ENCODE results near the gene DLGAP1.

DNA sequence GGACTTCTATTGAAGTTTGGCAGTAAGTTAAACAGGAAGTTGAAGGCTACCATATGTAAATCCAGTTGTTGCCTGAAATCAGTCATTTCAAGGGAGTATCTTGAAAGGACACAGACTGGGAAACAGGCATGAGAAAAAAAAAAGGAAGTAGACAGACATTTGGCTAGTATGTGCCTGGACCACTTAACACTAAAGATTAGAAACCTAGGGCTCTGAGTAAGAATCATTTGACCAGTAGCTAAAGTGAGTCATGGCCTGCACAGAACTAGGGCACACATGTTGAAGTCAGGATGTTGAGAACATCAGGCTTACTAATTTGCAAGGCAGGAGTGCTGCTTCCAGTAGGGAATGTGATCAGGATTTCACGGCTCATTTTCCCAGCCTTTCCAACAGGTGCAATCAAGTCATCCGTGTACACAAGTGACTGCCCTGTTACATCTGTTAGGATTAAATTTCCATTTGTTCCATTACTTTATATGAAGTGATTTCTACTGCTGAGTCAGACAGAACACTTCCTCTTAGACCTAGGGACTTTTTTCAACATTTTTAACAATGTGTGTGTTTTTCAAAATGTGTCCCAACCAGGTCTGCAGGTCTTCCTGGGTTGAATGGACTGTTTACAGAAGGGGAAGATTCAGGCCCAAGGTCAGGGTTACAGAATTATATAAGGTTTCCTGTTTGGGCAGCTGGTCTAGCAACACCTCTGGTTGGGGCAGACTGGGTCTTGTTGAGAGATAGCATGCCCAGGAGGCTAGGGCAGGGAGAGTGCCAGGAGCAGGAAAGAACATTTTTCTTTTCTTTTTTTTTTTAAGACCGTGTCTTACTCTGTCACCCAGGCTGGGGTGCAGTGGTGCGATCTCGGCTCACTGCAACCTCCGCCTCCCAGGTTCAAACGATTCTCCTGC lies 859.5 kb downstream of the DLGAP1 start:
- TF ChIP-seq, protein P1, sequence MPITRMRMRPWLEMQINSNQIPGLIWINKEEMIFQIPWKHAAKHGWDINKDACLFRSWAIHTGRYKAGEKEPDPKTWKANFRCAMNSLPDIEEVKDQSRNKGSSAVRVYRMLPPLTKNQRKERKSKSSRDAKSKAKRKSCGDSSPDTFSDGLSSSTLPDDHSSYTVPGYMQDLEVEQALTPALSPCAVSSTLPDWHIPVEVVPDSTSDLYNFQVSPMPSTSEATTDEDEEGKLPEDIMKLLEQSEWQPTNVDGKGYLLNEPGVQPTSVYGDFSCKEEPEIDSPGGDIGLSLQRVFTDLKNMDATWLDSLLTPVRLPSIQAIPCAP (CRISPR knock-in tag; IDR thresholded peaks at IDR 0.05; ENCODE audit: low read depth): no peak
- TF ChIP-seq ZSCAN20 (CRISPR knock-in tag; IDR thresholded peaks at IDR 0.05; ENCODE audit: borderline replicate concordance) (no peak), ZNF761 (CRISPR knock-in tag; conservative IDR thresholded peaks at IDR 0.05) (no peak), SNRNP70 (IDR thresholded peaks at IDR 0.05; ENCODE audit: low read depth, low read length) (no peak), POLR2A (IDR thresholded peaks at IDR 0.05; ENCODE audit: insufficient read depth in 1 of 2, low read depth in 2 of 2, low read length in 2 of 2) (peak; percentile 16 to 48; a peak in 3 of 4 replicates)
- TF ChIP-seq, protein P2, sequence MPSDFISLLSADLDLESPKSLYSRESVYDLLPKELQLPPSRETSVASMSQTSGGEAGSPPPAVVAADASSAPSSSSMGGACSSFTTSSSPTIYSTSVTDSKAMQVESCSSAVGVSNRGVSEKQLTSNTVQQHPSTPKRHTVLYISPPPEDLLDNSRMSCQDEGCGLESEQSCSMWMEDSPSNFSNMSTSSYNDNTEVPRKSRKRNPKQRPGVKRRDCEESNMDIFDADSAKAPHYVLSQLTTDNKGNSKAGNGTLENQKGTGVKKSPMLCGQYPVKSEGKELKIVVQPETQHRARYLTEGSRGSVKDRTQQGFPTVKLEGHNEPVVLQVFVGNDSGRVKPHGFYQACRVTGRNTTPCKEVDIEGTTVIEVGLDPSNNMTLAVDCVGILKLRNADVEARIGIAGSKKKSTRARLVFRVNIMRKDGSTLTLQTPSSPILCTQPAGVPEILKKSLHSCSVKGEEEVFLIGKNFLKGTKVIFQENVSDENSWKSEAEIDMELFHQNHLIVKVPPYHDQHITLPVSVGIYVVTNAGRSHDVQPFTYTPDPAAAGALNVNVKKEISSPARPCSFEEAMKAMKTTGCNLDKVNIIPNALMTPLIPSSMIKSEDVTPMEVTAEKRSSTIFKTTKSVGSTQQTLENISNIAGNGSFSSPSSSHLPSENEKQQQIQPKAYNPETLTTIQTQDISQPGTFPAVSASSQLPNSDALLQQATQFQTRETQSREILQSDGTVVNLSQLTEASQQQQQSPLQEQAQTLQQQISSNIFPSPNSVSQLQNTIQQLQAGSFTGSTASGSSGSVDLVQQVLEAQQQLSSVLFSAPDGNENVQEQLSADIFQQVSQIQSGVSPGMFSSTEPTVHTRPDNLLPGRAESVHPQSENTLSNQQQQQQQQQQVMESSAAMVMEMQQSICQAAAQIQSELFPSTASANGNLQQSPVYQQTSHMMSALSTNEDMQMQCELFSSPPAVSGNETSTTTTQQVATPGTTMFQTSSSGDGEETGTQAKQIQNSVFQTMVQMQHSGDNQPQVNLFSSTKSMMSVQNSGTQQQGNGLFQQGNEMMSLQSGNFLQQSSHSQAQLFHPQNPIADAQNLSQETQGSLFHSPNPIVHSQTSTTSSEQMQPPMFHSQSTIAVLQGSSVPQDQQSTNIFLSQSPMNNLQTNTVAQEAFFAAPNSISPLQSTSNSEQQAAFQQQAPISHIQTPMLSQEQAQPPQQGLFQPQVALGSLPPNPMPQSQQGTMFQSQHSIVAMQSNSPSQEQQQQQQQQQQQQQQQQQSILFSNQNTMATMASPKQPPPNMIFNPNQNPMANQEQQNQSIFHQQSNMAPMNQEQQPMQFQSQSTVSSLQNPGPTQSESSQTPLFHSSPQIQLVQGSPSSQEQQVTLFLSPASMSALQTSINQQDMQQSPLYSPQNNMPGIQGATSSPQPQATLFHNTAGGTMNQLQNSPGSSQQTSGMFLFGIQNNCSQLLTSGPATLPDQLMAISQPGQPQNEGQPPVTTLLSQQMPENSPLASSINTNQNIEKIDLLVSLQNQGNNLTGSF (CRISPR knock-in tag; IDR thresholded peaks at IDR 0.05): no peak
- TF ChIP-seq, protein P3, sequence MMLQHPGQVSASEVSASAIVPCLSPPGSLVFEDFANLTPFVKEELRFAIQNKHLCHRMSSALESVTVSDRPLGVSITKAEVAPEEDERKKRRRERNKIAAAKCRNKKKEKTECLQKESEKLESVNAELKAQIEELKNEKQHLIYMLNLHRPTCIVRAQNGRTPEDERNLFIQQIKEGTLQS (CRISPR knock-in tag; IDR thresholded peaks at IDR 0.05): no peak
- TF ChIP-seq, protein P4, sequence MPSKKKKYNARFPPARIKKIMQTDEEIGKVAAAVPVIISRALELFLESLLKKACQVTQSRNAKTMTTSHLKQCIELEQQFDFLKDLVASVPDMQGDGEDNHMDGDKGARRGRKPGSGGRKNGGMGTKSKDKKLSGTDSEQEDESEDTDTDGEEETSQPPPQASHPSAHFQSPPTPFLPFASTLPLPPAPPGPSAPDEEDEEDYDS (CRISPR knock-in tag; IDR thresholded peaks at IDR 0.05): peak; percentile 83; the same call in 1 of the 2 replicates

All from HepG2 (cell line).